GM18526 (cell line): Measurements from ENCODE around the gene RTN4RL1.

Source experiments
- POLR2A ChIP-seq: IDR thresholded peaks from 3 replicates; pipeline ENCODE4 v1.6.1; 2011; ENCODE audit not compliant: insufficient read length; ENCODE audit errors: extremely low read depth

Gene RTN4RL1

DNA sequence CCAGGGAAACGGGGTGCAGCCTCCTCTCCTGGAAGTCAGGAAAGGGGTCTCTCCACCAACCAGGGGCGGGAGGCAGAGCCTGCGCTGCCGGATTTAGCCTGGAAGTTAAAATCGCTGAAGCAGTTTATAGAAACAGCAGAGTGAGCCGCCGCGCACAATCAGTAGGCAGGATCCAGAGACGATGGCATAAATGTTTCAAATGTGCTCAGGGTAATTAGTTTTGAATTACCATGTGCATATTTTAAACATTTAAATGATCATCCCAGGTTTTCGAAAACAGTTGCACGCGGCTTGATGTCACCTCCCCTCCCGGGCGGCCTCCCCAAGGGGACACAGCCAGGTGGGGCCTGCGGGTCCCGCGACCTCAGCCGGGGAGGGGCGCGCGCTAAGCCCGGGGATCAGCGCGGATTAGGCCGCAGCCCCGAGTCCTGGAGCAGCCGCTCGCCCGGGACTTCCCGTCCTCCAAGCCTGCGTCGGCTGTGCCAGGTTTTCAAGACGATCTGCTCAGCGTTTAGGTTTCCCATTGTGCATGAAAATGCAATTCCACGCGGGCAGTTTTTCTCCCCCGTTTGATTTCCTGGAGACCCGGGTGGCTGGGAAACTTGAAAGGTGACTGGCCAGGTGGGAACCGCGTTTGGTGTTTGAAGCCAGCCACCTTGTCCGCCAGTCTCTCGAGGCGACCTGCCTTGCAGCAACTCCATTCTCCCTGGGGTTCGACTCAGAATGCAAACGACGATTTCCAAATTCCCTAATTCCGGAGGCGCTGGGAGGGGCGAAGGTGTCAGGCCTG, 117.0 kb downstream of the RTN4RL1 start:
- TF ChIP-seq POLR2A, result no peak

- no peak for TF ChIP-seq POLR2A
Measured at GRCh38 chr17:1907216-1907631, 117.9 kb downstream of the RTN4RL1 start.

DNA sequence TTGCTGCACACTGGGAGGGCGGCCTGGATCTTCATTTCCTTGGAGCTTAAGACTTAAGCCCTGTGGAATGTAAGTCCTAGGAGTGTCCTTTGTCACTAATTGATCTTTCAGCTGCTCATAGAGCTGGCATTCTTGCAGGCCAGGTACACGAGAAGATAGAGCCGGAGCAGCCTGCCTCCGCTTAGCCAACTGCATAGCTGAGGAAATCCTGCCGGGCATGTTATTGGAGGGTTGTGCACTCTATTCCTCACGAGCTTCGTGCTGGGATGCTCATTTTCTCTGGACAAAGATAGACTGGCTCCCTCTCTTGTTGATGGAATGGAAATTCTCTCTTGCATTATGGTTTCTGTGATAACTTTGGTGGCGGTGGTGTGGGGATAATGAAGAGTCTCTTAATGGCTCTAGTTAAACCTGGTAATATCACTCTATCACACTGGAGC, 118.5 kb downstream of the RTN4RL1 start:
- no peak for TF ChIP-seq POLR2A

DNA sequence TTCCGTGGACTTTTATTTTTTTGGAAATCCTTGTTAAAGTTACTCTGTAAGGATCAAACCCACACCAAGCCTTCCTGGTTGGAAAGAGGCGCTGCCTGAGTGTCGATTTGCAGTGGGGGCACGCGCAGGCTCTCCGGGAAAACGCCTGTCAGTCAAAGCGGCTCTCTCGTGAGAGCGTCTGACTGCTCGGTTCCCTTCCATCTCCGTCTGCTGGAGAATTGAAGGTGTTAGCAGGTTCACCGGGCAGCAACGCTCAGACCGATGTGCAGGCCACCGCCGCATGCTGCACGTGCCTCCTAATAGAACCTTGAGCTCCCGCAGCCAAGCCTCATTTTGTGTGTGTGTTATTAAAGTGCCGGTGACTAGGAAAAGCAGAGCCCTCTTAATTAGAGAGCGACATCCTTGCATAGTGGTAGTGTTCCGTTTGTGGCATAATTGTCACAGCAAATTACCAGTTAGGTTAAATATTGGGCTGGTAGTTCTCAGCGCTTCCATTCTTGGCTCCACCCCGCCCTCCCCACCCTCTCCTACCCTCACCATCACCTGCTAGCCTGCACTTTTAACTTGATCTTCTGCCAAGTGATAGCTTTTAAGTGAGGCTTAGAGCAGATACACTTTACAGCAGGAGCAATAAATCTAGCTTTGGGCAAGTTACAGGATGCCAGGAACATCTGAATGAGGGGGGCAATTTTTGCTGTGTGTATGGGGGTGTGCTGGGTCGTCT, 119.8 kb downstream of the RTN4RL1 start:
- no peak for TF ChIP-seq POLR2A

DNA sequence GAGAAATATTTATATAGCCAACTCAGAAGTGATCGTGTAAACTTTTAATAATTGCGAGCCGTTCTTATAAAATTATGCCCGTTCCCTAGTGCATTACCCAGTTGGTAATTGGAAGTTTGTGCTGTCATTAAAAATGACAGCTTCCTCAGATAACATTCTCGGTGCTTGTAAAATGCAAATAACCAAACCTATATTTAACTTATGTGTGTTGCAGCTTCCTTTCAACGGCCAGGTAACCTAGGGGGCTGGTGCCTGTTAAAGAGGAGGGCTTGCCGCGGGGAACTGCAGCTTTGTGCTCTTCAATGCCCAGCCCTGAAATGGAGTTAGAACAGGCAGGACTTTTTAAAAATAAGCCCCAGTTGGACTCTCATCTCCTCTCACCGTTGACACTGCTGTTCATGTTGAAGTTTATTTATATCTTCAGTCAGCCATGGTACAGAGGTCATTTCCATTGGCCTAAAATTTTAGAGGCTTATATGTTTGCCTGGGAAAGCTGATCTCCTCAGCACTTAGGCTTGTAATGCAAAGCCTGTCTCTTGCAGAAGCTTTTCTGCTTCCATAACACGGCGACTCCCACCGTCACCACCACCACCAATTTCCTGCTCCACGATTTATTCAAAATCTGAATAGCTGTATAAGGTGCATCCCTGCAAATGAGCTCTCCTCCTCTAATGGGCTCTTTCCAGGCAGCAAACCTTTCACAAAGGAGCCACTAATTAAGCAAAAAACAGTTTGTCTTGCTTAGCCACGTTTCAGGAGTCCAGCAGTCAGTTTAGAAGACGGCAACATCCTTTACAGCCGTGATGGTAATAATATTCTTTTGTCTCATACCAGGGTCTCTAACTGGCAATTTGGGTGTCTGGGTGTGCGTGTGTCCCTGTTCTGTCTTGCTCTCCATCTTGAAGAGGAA, 120.6 kb downstream of the RTN4RL1 start:
- TF ChIP-seq POLR2A, result no peak

DNA sequence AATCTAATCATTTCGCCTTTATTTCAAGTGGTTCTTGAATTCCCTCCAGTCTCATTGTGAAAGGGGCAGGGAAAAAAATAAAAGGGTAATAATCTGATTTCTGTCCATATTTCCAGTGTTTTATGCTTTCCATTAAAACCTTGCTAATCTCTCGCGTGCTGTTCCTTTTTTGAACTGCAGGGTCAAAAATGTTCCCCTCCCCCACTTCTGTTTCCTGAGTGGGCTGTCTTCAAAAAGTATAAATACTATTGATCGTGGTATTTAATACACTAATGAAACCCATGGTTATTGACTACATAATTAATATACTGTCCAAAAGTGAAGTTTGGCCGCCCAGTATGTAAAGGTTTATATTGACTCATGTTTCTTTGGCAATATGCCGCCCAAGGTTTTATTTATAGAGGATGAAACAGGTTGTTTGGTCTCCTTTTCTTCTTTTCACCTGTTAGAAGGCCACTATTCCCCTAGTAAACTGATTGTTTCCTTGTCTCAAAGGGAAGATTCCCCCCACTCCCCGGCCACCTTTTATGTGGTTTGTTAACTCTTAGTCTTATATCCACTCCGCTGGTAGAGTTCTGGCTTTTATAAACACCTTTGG, 125.6 kb downstream of the RTN4RL1 start:
- TF ChIP-seq POLR2A, result no peak

GRCh38 chr17:1898872-1899271, 126.3 kb downstream of the RTN4RL1 start:
- no peak for TF ChIP-seq POLR2A

GRCh38 chr17:1898332-1898731, 126.8 kb downstream of the RTN4RL1 start:
- no peak for TF ChIP-seq POLR2A

DNA sequence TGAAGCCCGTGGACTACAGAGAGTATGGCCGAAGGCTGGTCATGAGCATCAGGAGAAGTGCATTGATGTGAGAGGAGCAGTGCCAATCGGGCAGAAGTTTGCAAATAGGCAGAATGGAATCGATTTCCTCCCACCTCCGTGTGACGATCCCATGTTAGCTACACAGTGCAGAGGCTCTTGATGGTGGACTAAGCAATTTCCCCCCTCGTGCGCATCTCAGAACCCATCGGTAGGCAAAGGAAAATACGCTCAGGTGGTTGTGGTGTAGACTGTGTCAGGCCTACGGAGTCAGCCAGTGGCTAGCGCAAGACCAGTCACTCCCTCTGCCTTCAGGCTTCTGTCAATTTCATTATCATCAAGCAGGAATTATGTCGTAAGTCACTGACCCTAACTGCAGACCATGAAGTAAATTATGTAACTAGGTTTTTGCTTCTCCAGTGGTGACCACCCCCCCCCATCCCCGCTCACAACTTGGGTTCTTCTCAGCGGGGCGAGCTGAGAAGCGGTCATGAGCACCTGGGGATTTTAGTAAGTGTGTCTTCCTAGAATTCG, 128.0 kb downstream of the RTN4RL1 start:
- TF ChIP-seq POLR2A, result no peak

GRCh38 chr17:1896243-1897104, 128.7 kb downstream of the RTN4RL1 start:
- TF ChIP-seq POLR2A, result no peak

- TF ChIP-seq POLR2A, result no peak
Measured at GRCh38 chr17:1894753-1895339, 130.3 kb downstream of the RTN4RL1 start.

- no peak for TF ChIP-seq POLR2A
Measured at GRCh38 chr17:1890758-1891450, 134.2 kb downstream of the RTN4RL1 start.

- TF ChIP-seq POLR2A, result no peak
Measured at GRCh38 chr17:1888741-1889140, 136.4 kb downstream of the RTN4RL1 start.
